ENCODE data around the gene SCIMP.

- TF ChIP-seq, protein P1, sequence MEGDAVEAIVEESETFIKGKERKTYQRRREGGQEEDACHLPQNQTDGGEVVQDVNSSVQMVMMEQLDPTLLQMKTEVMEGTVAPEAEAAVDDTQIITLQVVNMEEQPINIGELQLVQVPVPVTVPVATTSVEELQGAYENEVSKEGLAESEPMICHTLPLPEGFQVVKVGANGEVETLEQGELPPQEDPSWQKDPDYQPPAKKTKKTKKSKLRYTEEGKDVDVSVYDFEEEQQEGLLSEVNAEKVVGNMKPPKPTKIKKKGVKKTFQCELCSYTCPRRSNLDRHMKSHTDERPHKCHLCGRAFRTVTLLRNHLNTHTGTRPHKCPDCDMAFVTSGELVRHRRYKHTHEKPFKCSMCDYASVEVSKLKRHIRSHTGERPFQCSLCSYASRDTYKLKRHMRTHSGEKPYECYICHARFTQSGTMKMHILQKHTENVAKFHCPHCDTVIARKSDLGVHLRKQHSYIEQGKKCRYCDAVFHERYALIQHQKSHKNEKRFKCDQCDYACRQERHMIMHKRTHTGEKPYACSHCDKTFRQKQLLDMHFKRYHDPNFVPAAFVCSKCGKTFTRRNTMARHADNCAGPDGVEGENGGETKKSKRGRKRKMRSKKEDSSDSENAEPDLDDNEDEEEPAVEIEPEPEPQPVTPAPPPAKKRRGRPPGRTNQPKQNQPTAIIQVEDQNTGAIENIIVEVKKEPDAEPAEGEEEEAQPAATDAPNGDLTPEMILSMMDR (IDR thresholded peaks at IDR 0.05 in 4 of 5, conservative IDR thresholded peaks at IDR 0.05 in 1 of 5) = no peak
- TF ChIP-seq POLR2A (IDR thresholded peaks at IDR 0.05) = no peak
Observed at GRCh38 chr17:5200360-5200759, 34.3 kb downstream of the SCIMP start.

Measured in gastrocnemius medialis (tissue), 4 donors.